Omental fat pad (tissue), 4 donors: ENCODE results near the gene NAB2. TPM values are rescaled to one million over a fixed set of nuclear protein-coding genes. Genes with fewer than 3 reads are reported as not detected.

ENCODE experiments used
- ATAC-seq: fragments of 150-250 bp; one replicate; pipeline ENCODE4 v1.9.1; 2016; ENCODE audit warnings: mild to moderate bottlenecking, moderate library complexity; ENCODE audit not compliant: low FRiP score
- DNase-seq: peaks from one replicate; pipeline ENCODE4 v3.0.0-alpha.2; 2019; ENCODE audit warnings: low spot score
- CTCF ChIP-seq, 3 donors: fragments of 450-650 bp; IDR thresholded peaks; one replicate each; pipeline ENCODE4 v1.5.1; 2016 to 2017; ENCODE audit warnings: antibody characterized with exemption in 3 of 3, mild to moderate bottlenecking in 3 of 3, moderate library complexity in 2 of 3
- total RNA-seq, 4 donors: library from RNA; depleted of rRNA; stranded (reverse); fragments of >200 nt; gene quantifications; one replicate each; pipeline ENCODE4 v1.1.0, GENCODE V29; 2016

The NAB2 gene
- total RNA-seq, 4 donors from 2014 or later = 15.1 to 24.7 (median 18.1) TPM

GRCh38 chr12:57101892-57102695, 13.2 kb downstream of the NAB2 start:
- TF ChIP-seq CTCF (IDR thresholded peaks at IDR 0.05) = no peak
- ATAC-seq (no peak), DNase-seq (no peak)

GRCh38 chr12:57103856-57104255, 14.9 kb downstream of the NAB2 start:
- no peak for TF ChIP-seq CTCF (IDR thresholded peaks at IDR 0.05)
- no peak for ATAC-seq
- DNase-seq = no peak

- ATAC-seq (no peak), DNase-seq (no peak)
- no peak for TF ChIP-seq CTCF (IDR thresholded peaks at IDR 0.05)
Measured at GRCh38 chr12:57104292-57104910, 15.5 kb downstream of the NAB2 start.

- no peak for TF ChIP-seq CTCF (IDR thresholded peaks at IDR 0.05)
- DNase-seq = no peak
- no peak for ATAC-seq
Measured at GRCh38 chr12:57105011-57105753, 16.3 kb downstream of the NAB2 start.

- no peak for ATAC-seq
- no peak for DNase-seq
- no peak for TF ChIP-seq CTCF (IDR thresholded peaks at IDR 0.05)
Measured at GRCh38 chr12:57106021-57106708, 17.3 kb downstream of the NAB2 start.

GRCh38 chr12:57107456-57108155, 18.7 kb downstream of the NAB2 start:
- no peak for ATAC-seq
- no peak for TF ChIP-seq CTCF (IDR thresholded peaks at IDR 0.05)
- DNase-seq = no peak
